AG04449 (cell line): ENCODE data around the gene MAP4K4.

Experiments used
- CTCF ChIA-PET: fragments of 350-600 bp; formaldehyde crosslinking; extraction: SDS; loops from one replicate; lab custom pipeline; 2021; ENCODE audit warnings: antibody characterized with exemption; lab: Yijun Ruan, JAX
- POLR2A ChIA-PET: fragments of 400-600, 350-600 bp; formaldehyde crosslinking; extraction: SDS; loops from one replicate; lab custom pipeline; 2020; ENCODE audit warnings: antibody characterized with exemption, inconsistent platforms; lab: Yijun Ruan, JAX
- DNase-seq: peaks from one replicate; pipeline ENCODE4 v3.0.0-alpha.2; 2010; ENCODE audit warnings: low read depth, low spot score
- H3K4me3 ChIP-seq: 2 replicates; pipeline ENCODE4 v1.5.1; 2011; ENCODE audit warnings: low read depth, mild to moderate bottlenecking, control low read depth, low read length
- TF ChIP-seq, protein P1 (sequence below): IDR thresholded peaks from one replicate; pipeline ENCODE4 v1.5.1; 2011; ENCODE audit warnings: mild to moderate bottlenecking, moderate library complexity, low read length, control low read depth, inconsistent platforms; ENCODE audit not compliant: insufficient read depth; ENCODE audit errors: missing control alignments

The MAP4K4 gene

DNA sequence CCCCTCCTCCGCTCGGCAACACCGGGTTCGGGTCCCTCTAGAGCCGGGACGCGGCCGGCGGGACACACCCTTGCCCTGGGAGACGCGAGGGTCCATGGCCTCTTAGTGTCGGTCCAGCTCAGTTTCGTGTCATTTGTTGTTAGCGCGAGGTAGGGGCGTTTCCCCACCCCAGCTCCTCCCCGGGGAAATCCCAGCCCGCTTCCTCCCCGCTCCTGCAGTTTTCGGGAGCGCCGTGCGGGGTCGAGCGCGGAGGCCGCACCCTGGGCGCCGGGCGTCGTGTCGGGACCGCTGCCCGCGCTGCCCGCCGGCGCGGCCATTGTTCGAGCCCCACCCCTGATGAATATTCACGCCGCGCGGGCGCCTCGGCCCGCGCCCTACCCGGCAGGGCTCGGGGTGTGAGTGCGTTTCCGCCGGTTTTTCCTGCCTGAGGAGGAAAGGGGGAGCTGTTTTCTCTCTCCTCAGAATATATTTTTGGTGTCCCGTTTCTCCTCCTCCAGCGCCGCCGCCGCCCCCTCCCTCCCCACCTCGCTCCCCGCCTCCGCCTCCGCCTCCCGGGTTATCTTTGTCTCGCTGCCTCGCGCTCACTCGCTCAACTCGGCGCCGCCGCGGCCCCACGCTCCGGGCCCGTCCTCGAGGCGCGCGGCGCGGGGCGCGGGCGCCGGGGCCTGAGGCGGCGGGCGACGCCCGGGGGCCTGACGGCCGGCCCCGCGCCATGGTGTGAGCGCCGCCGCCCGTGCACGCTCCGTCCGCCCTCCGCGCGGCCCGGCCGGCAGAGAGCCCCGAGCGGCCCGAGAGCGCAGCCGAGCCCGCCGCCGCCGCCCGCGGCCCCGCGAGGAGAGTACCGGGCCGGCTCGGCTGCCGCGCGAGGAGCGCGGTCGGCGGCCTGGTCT is at the start of gene MAP4K4:
TSS of gene MAP4K4 (plus strand) at position 584 of the 890 bp plus-strand sequence. CDS start 374 bp downstream, outside the sequence.
- peak within 1 kb of the TSS; percentile 83 for H3K4me3 ChIP-seq
- peak; percentile 24 for DNase-seq
- POLR2A ChIA-PET: interaction anchor here (0.7 to 1.3 kb wide), 9 partner anchors 13 to 317 kb away, joined by 3 to 5 read pairs (median 3); no protein-coding TSS in a partner anchor
- CTCF ChIA-PET: interaction anchor here (0.6 to 4.6 kb wide), 15 partner anchors 8 to 309 kb away, joined by 3 to 53 read pairs (median 3); no protein-coding TSS in a partner anchor
- TF ChIP-seq, protein P1, sequence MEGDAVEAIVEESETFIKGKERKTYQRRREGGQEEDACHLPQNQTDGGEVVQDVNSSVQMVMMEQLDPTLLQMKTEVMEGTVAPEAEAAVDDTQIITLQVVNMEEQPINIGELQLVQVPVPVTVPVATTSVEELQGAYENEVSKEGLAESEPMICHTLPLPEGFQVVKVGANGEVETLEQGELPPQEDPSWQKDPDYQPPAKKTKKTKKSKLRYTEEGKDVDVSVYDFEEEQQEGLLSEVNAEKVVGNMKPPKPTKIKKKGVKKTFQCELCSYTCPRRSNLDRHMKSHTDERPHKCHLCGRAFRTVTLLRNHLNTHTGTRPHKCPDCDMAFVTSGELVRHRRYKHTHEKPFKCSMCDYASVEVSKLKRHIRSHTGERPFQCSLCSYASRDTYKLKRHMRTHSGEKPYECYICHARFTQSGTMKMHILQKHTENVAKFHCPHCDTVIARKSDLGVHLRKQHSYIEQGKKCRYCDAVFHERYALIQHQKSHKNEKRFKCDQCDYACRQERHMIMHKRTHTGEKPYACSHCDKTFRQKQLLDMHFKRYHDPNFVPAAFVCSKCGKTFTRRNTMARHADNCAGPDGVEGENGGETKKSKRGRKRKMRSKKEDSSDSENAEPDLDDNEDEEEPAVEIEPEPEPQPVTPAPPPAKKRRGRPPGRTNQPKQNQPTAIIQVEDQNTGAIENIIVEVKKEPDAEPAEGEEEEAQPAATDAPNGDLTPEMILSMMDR: peak; percentile 16

DNA sequence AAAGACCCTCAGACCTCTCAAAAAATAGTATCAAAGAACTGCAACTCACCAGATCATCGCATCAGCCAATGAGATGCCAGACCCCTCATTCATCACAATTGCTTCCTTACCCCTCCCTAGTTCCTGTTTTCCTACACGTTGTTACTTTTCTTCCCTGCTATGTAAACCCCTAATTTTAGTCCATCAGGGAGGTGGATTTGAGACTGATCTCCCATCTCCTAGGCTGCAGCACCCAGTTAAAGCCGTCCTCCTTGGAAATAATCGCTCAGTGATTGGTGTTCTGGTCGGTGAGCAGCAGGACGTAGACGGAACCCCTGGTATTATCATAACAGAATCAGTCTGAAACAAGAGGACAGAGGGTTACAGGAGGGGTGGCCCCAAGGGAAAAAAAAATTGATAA is 44.0 kb upstream of the MAP4K4 start:
- ChIA-PET POLR2A (no interaction called here), CTCF (no interaction called here)
- no peak overlapping the region for H3K4me3 ChIP-seq
- TF ChIP-seq, protein P1: no peak
- no peak for DNase-seq

DNA sequence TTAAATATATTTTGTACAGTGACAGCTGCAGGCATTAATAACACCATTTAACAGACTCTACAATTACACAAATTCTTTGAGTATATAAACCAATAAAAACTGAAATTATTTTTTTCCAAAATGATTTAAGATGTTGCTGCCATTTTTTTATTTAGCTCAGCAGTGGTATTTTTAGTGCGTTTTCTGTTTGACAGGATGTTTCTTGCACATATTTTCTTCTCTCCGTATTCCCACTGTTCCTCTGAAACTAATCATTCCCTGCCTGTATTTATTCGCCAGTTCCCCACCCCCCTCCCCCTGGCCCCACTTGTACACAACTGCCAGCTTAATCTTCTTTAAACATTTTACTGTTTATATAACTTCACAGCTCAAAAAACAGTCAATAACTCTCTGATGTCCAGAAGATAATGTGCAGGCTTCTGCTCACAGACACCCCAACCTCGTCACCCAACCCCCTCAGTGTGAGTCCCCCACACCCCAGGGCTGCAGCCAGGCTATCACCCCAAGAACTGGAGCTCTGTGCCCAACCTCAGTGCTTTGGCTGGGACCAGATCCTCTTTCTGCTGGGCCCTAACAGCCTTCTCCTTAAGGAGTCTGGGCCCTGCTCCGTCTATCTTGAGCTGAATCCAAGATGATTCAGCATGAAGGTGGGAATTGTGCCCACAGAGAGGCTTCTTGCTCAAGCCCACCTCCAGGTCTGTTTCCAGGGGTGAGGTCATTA is 41.6 kb upstream of the MAP4K4 start:
- CTCF ChIA-PET: no interaction called here
- POLR2A ChIA-PET: no interaction called here
- no peak overlapping the region for H3K4me3 ChIP-seq
- no peak for DNase-seq
- TF ChIP-seq, protein P1: no peak

DNA sequence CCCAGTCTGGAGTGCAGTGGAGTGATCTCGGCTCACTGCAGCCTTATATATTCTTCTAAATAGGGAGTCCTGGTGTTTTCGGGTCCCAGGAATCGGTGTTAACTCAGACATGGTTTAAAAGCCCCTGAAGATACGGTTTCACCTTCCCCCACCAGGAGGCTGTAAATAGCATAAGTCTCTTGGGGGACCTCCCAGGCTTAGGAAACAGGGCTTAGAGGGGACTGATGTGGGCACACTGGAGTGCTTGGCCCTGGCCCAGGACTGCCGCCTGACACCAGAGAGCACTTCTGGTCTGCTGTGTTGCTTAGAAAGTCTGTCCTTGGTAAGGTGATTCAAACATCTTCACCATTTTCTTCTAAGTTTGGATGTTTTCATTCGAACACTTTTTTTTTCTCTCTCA is 39.7 kb upstream of the MAP4K4 start:
- TF ChIP-seq, protein P1: no peak
- ChIA-PET POLR2A (no interaction called here), CTCF (no interaction called here)
- H3K4me3 ChIP-seq: no peak overlapping the region
- no peak for DNase-seq

DNA sequence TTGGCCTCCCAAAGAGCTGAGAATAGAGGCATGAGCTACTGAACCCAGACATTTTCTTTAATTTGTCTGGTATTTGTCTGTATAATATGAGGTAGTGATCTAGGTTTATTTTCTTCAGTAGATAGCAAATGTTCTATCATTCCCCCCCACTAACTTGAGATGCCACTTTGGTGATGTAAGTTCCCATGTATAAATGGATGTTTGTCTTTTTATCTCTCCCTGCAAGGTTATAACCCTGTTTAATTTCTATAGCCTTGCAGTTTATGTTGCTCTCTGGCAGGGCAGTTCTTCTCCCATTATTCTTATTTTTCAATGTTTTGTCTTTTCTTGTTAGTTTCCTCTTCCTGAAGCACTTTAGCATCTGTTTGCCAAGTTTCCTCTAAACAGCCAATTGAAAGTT is 39.1 kb upstream of the MAP4K4 start:
- no peak overlapping the region for H3K4me3 ChIP-seq
- POLR2A ChIA-PET: no interaction called here
- TF ChIP-seq, protein P1: no peak
- CTCF ChIA-PET: no interaction called here
- no peak for DNase-seq

DNA sequence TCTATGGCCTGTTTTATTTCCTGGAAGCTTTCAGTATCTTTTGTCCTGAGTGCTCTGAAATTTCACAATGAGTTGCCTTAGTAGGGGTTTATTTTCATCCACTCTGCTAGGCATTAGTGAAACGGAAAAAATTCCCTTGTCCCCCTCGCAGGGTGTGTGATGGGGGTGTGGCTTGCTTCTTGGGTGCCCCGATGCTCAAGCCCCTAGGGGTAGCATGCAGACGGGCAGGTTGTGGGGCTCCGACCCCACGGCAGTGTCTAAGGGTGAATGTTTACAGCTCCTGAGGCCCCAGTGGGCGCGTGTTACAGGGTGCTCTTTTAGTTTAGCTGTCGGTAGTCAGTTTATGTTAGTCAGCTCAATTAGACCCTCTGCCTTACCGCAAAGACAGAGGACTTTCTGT is 32.2 kb upstream of the MAP4K4 start:
- no peak for DNase-seq
- H3K4me3 ChIP-seq: no peak overlapping the region
- ChIA-PET CTCF (no interaction called here), POLR2A (no interaction called here)
- TF ChIP-seq, protein P1: no peak
